Measurements from ENCODE around the gene ACKR2. TPM values are rescaled to one million over a fixed set of nuclear protein-coding genes. Genes with fewer than 3 reads are reported as not detected.

Gene ACKR2
- total RNA-seq, 1 experiment from 2014 or later = not detected

DNA sequence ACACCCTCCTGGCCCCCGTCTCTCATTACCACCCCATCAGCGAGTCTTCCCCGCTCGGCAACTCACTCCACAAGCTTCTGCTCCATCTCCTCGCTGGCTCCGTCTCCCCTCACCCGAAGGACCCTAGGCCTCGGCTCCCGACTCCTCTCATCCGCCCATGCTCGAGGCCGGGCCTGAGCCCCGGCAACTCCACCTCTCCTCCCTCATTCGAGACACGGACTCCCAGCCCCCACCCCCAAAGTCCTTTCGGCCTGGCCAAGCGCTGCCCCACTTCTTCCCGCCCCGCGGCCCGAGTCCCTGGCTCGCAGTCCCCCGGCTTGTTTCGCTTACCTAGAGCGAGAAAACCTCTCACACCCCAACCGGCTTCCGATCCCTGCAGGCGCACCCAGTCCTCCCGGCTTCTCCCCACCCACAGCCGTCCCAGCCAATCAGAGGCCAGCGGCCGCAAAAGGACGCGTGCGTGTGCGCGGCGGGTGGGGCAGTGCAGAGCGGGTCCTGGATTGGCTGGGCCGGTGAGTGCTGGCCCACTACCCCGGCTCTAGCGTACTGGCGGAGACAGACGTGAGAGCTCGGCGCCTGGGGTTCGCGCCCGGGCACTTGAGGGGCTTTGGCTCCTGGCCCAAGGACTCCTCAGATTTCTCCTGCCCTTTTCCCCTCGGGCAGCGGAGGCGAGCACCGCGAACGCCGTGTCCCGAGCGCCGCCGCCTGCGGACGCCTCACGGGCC, 5.0 kb upstream of the ACKR2 start, which contains the start of gene HIGD1A:
HIGD1A (minus strand) TSS at position 385 of the 725 bp plus-strand sequence. CDS start 10,237 bp downstream, outside the sequence.
- DNase-seq = peak; percentile 97
- Histone ChIP-seq H3K9ac (ENCODE audit: extremely low read depth, insufficient read length, low read length) (peak within 1 kb of the TSS; percentile 90), H3K4me2 (ENCODE audit: insufficient read depth, insufficient read length, low read length) (peak within 1 kb of the TSS; percentile 90), H2BK5ac (ENCODE audit: insufficient read length, low read length) (no peak within 1 kb of the TSS), H3K23ac (ENCODE audit: insufficient read length, low read depth, low read length) (no peak within 1 kb of the TSS), H2BK20ac (ENCODE audit: low read depth, low read length, poor library complexity, severe bottlenecking) (no peak within 1 kb of the TSS), H3K18ac (ENCODE audit: insufficient read length, low read depth, low read length) (peak within 1 kb of the TSS; percentile 88), H2BK12ac (ENCODE audit: insufficient read length, low read depth, low read length) (peak within 1 kb of the TSS; percentile 5), H3T11ph (ENCODE audit: low read length) (no peak within 1 kb of the TSS), H3K23me2 (ENCODE audit: insufficient read length, low read depth, low read length, poor library complexity, severe bottlenecking) (peaks cover 10% of the 10 kb centered on the region), H3K14ac (ENCODE audit: insufficient read depth, low read length) (peak within 1 kb of the TSS; percentile 87), H4K5ac (ENCODE audit: insufficient read length, low read depth, low read length) (peak within 1 kb of the TSS; percentile 38), H2AK5ac (ENCODE audit: insufficient read length, low read length) (no peak within 1 kb of the TSS), H3K4ac (ENCODE audit: low read depth, low read length) (peak within 1 kb of the TSS; percentile 31; the same call in 1 of the 2 replicates), H3K79me2 (ENCODE audit: insufficient read depth, low read length) (peaks cover 13% of the 10 kb centered on the region; the same call in 1 of the 2 replicates), H3K56ac (ENCODE audit: insufficient read length, low read depth, low read length) (no peak within 1 kb of the TSS), H3K4me1 (ENCODE audit: insufficient read depth, low read length) (peaks cover 2% of the 10 kb centered on the region), H2BK120ac (ENCODE audit: low read depth, low read length, poor library complexity, severe bottlenecking) (no peak within 1 kb of the TSS), H2BK15ac (ENCODE audit: low read depth, low read length) (no peak within 1 kb of the TSS), H4K91ac (ENCODE audit: insufficient read length, low read depth, low read length) (peak within 1 kb of the TSS; percentile 24), H4K20me1 (ENCODE audit: control insufficient read depth, insufficient read depth, insufficient read length) (no peaks in the 10 kb centered on the region), H3K27me3 (ENCODE audit: insufficient read depth, low read length) (peaks cover 4% of the 10 kb centered on the region; the same call in 1 of the 2 replicates), H3K79me1 (ENCODE audit: insufficient read depth, low read depth, low read length, poor library complexity, severe bottlenecking) (peaks cover 2% of the 10 kb centered on the region), H3K27ac (ENCODE audit: insufficient read length, low read depth, low read length) (no peak within 1 kb of the TSS), H4K8ac (replicated peaks; ENCODE audit: insufficient read length, low read depth, low read length) (peak within 1 kb of the TSS; percentile 20), H3K9me3 (ENCODE audit: control insufficient read depth, low read depth, low read length) (no peaks in the 10 kb centered on the region), H2AFZ (ENCODE audit: low read length) (no peak within 1 kb of the TSS)
- Mint-ChIP-seq H3K36me3 (ENCODE audit: insufficient read depth in 1 of 3, low read depth in 3 of 3) (peaks cover 4 to 8% (median 5%) of the 10 kb centered on the region in 3 experiments; a peak in 6 of 7 replicates), H3K4me3 (peak within 1 kb of the TSS; percentile 94 to 96), H3K27me3 (ENCODE audit: low read depth) (peaks cover 22% of the 10 kb centered on the region), H3K4me1 (peaks cover 50 to 53% of the 10 kb centered on the region in 2 experiments), H3K9me3 (no peaks in the 10 kb centered on the region), H3K27ac (peak within 1 kb of the TSS; percentile 96 to 98 (median 96))
- TF ChIP-seq, protein P1, sequence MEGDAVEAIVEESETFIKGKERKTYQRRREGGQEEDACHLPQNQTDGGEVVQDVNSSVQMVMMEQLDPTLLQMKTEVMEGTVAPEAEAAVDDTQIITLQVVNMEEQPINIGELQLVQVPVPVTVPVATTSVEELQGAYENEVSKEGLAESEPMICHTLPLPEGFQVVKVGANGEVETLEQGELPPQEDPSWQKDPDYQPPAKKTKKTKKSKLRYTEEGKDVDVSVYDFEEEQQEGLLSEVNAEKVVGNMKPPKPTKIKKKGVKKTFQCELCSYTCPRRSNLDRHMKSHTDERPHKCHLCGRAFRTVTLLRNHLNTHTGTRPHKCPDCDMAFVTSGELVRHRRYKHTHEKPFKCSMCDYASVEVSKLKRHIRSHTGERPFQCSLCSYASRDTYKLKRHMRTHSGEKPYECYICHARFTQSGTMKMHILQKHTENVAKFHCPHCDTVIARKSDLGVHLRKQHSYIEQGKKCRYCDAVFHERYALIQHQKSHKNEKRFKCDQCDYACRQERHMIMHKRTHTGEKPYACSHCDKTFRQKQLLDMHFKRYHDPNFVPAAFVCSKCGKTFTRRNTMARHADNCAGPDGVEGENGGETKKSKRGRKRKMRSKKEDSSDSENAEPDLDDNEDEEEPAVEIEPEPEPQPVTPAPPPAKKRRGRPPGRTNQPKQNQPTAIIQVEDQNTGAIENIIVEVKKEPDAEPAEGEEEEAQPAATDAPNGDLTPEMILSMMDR (conservative IDR thresholded peaks at IDR 0.05) = no peak
- WGBS (ENCODE audit: extremely low coverage, insufficient read length, low lambda C conversion rate) = no CpG with 5 or more reads among the region's 63 CpGs
